ENCODE data around the gene ADGRD2.

Gene ADGRD2

GRCh38 chr9:124491049-124491975 lies 41.1 kb downstream of the ADGRD2 start:
- Histone ChIP-seq H4K20me1 (ENCODE audit: control insufficient read depth, insufficient read depth, low read depth, low read length) (no peaks in the 10 kb centered on the region), H3K4me1 (ENCODE audit: control insufficient read depth, low read length) (no peaks in the 10 kb centered on the region), H3K9me3 (ENCODE audit: control insufficient read depth, insufficient read depth, low read length) (no peaks in the 10 kb centered on the region), H3K36me3 (ENCODE audit: control insufficient read depth, low read length) (no peaks in the 10 kb centered on the region), H3K27me3 (ENCODE audit: control insufficient read depth, low read length) (no peaks in the 10 kb centered on the region), H3K4me3 (ENCODE audit: low read length) (no peak overlapping the region), H3K27ac (ENCODE audit: low read depth, low read length) (no peak overlapping the region), H3K79me2 (ENCODE audit: control insufficient read depth, low read length) (no peaks in the 10 kb centered on the region), H3F3A (ENCODE audit: control insufficient read depth, insufficient read depth) (no peaks in the 10 kb centered on the region), H3K9me2 (replicated peaks; ENCODE audit: control insufficient read depth, low read length) (no peaks in the 10 kb centered on the region), H3K4me2 (ENCODE audit: low read length) (no peak overlapping the region)
- TF ChIP-seq EZH2phosphoT487 (IDR thresholded peaks at IDR 0.05; ENCODE audit: borderline replicate concordance, low read length): no peak
- TF ChIP-seq, protein P1, sequence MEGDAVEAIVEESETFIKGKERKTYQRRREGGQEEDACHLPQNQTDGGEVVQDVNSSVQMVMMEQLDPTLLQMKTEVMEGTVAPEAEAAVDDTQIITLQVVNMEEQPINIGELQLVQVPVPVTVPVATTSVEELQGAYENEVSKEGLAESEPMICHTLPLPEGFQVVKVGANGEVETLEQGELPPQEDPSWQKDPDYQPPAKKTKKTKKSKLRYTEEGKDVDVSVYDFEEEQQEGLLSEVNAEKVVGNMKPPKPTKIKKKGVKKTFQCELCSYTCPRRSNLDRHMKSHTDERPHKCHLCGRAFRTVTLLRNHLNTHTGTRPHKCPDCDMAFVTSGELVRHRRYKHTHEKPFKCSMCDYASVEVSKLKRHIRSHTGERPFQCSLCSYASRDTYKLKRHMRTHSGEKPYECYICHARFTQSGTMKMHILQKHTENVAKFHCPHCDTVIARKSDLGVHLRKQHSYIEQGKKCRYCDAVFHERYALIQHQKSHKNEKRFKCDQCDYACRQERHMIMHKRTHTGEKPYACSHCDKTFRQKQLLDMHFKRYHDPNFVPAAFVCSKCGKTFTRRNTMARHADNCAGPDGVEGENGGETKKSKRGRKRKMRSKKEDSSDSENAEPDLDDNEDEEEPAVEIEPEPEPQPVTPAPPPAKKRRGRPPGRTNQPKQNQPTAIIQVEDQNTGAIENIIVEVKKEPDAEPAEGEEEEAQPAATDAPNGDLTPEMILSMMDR (IDR thresholded peaks at IDR 0.05; ENCODE audit: low read depth, low read length, poor library complexity, severe bottlenecking): no peak

- Histone ChIP-seq H3K9me3 (ENCODE audit: control insufficient read depth, insufficient read depth, low read length) (no peaks in the 10 kb centered on the region), H3K4me1 (ENCODE audit: control insufficient read depth, low read length) (no peaks in the 10 kb centered on the region), H3K4me2 (ENCODE audit: low read length) (no peak overlapping the region), H3K79me2 (ENCODE audit: control insufficient read depth, low read length) (no peaks in the 10 kb centered on the region), H3K27me3 (ENCODE audit: control insufficient read depth, low read length) (no peaks in the 10 kb centered on the region), H3F3A (ENCODE audit: control insufficient read depth, insufficient read depth) (no peaks in the 10 kb centered on the region), H3K36me3 (ENCODE audit: control insufficient read depth, low read length) (no peaks in the 10 kb centered on the region), H3K4me3 (ENCODE audit: low read length) (no peak overlapping the region), H3K9me2 (replicated peaks; ENCODE audit: control insufficient read depth, low read length) (no peaks in the 10 kb centered on the region), H4K20me1 (ENCODE audit: control insufficient read depth, insufficient read depth, low read depth, low read length) (no peaks in the 10 kb centered on the region), H3K27ac (ENCODE audit: low read depth, low read length) (no peak overlapping the region)
- TF ChIP-seq, protein P1 (IDR thresholded peaks at IDR 0.05; ENCODE audit: low read depth, low read length, poor library complexity, severe bottlenecking): no peak
- TF ChIP-seq EZH2phosphoT487 (IDR thresholded peaks at IDR 0.05; ENCODE audit: borderline replicate concordance, low read length): no peak
Measured at GRCh38 chr9:124492818-124493217, 42.6 kb downstream of the ADGRD2 start.

GRCh38 chr9:124493218-124493617 lies 43.0 kb downstream of the ADGRD2 start:
- H3K27ac ChIP-seq (ENCODE audit: low read depth, low read length): no peak overlapping the region
- no peak overlapping the region for H3K4me2 ChIP-seq (ENCODE audit: low read length)
- H3K9me2 ChIP-seq (replicated peaks; ENCODE audit: control insufficient read depth, low read length): no peaks in the 10 kb centered on the region
- H3K4me3 ChIP-seq (ENCODE audit: low read length): no peak overlapping the region
- H3K4me1 ChIP-seq (ENCODE audit: control insufficient read depth, low read length): no peaks in the 10 kb centered on the region
- no peaks in the 10 kb centered on the region for H3K27me3 ChIP-seq (ENCODE audit: control insufficient read depth, low read length)
- H3K79me2 ChIP-seq (ENCODE audit: control insufficient read depth, low read length): no peaks in the 10 kb centered on the region
- TF ChIP-seq EZH2phosphoT487 (IDR thresholded peaks at IDR 0.05; ENCODE audit: borderline replicate concordance, low read length): no peak
- TF ChIP-seq, protein P1 (IDR thresholded peaks at IDR 0.05; ENCODE audit: low read depth, low read length, poor library complexity, severe bottlenecking): no peak
- no peaks in the 10 kb centered on the region for H3K36me3 ChIP-seq (ENCODE audit: control insufficient read depth, low read length)
- no peaks in the 10 kb centered on the region for H3F3A ChIP-seq (ENCODE audit: control insufficient read depth, insufficient read depth)
- no peaks in the 10 kb centered on the region for H4K20me1 ChIP-seq (ENCODE audit: control insufficient read depth, insufficient read depth, low read depth, low read length)
- H3K9me3 ChIP-seq (ENCODE audit: control insufficient read depth, insufficient read depth, low read length): no peaks in the 10 kb centered on the region

All from DOHH2 (cell line).